ENCODE measurements around the gene PRAMEF25. TPM values are rescaled to one million over a fixed set of nuclear protein-coding genes. Genes with fewer than 3 reads are reported as not detected.
"Not testable (repeated sequence)": the region's sequence is repeated elsewhere in the genome, so short reads cannot be mapped to it uniquely, and the experiment has no call there.

The PRAMEF25 gene
- total RNA-seq: not detected

- not testable (repeated sequence) for ATAC-seq
These were observed at the start of gene PRAMEF25 for GRCh38 chr1:13070474-13070873. TSS of gene PRAMEF25 (plus strand) at chr1:13070774. CDS start at chr1:13073694, 2,920 bp downstream.

- ATAC-seq: not testable (repeated sequence)
These were observed 14.1 kb upstream of the PRAMEF25 start, which contains the start of gene PRAMEF27 for GRCh38 chr1:13056475-13056874. TSS of gene PRAMEF27 (minus strand) at chr1:13056575. CDS start at chr1:13053659, 2,916 bp downstream.

- not testable (repeated sequence) for ATAC-seq
These were observed 46.2 kb downstream of the PRAMEF25 start, which contains the start of gene HNRNPCL2 for GRCh38 chr1:13116754-13117153. TSS of gene HNRNPCL2 (minus strand) at chr1:13116854. CDS start at chr1:13116400, 454 bp downstream.

Other genes with a start within 250 kb of the PRAMEF25 start
- not detected for gene PRAMEF11, start 239.4 kb upstream of the PRAMEF25 start, total RNA-seq
- gene HNRNPCL1, start 222.1 kb upstream of the PRAMEF25 start, total RNA-seq: not detected
- not detected for gene PRAMEF2, start 213.7 kb upstream of the PRAMEF25 start, total RNA-seq
- gene PRAMEF4, start 184.6 kb upstream of the PRAMEF25 start, total RNA-seq: not detected
- gene PRAMEF10, start 172.5 kb upstream of the PRAMEF25 start, total RNA-seq: not detected
- not detected for gene PRAMEF7, start 154.2 kb upstream of the PRAMEF25 start, total RNA-seq
- gene PRAMEF6, start 123.2 kb upstream of the PRAMEF25 start, total RNA-seq: not detected
- gene PRAMEF27, start 14.2 kb upstream of the PRAMEF25 start, total RNA-seq: not detected
- gene HNRNPCL3, start 10.0 kb upstream of the PRAMEF25 start, total RNA-seq: not detected
- gene HNRNPCL2, start 46.1 kb downstream of the PRAMEF25 start, total RNA-seq: not detected
- gene PRAMEF26, start 85.2 kb downstream of the PRAMEF25 start, total RNA-seq: not detected
- not detected for gene HNRNPCL4, start 94.9 kb downstream of the PRAMEF25 start, total RNA-seq
- not detected for gene PRAMEF9, start 101.1 kb downstream of the PRAMEF25 start, total RNA-seq
- gene PRAMEF13, start 130.6 kb downstream of the PRAMEF25 start, total RNA-seq: not detected
- not detected for gene PRAMEF18, start 155.4 kb downstream of the PRAMEF25 start, total RNA-seq
- not detected for gene PRAMEF5, start 183.4 kb downstream of the PRAMEF25 start, total RNA-seq
- not detected for gene PRAMEF8, start 214.4 kb downstream of the PRAMEF25 start, total RNA-seq
- gene PRAMEF33, start 232.8 kb downstream of the PRAMEF25 start, total RNA-seq: not detected
- not detected for gene PRAMEF15, start 244.8 kb downstream of the PRAMEF25 start, total RNA-seq